ENCODE results near the gene KLK10. TPM values are rescaled to one million over a fixed set of nuclear protein-coding genes. Genes with fewer than 3 reads are reported as not detected.
A peak's percentile ranks its signal among the peaks of the same experiment; 100 is the strongest.

KLK10 gene
- total and polyA plus RNA-seq, 8 donors: 0.35 to 3.4 (median 0.91) TPM

DNA sequence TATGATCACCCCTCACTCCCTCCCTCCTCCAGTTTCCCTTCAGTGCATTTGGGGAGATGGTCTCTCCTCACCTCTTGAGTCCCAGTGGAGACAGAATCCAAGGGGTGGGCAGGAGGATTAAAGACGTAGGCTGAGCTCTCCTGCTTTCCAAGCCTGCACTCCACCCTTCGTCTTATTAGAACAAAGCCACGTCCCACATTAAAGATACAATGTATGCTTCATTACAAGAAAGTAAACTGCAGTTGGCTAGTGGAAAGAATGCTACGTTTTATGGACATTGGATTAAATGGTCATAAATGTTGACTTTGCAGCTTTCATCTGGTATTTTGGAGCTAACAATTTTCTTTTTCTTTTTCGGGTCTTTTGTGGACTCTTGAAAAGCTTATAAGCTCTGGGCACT lies 8.4 kb upstream of the KLK10 start:
- Histone ChIP-seq H3K9me3 (no peaks in the 10 kb centered on the region), H3K36me3 (no peaks in the 10 kb centered on the region), H3K4me1 (no peaks in the 10 kb centered on the region), H3K27me3 (peaks cover 4 to 81% of the 10 kb centered on the region in 2 donors), H3K4me3 (no peak overlapping the region), H3K27ac (no peak overlapping the region)
- ATAC-seq: no peak
- intact Hi-C loops (cut with DNase I): loop anchor here in 1 of 2 donors (10.0 kb wide), 1 partner anchor 147 kb away; no protein-coding TSS in a partner anchor
- DNase-seq: no peak
- TF ChIP-seq, protein P1, sequence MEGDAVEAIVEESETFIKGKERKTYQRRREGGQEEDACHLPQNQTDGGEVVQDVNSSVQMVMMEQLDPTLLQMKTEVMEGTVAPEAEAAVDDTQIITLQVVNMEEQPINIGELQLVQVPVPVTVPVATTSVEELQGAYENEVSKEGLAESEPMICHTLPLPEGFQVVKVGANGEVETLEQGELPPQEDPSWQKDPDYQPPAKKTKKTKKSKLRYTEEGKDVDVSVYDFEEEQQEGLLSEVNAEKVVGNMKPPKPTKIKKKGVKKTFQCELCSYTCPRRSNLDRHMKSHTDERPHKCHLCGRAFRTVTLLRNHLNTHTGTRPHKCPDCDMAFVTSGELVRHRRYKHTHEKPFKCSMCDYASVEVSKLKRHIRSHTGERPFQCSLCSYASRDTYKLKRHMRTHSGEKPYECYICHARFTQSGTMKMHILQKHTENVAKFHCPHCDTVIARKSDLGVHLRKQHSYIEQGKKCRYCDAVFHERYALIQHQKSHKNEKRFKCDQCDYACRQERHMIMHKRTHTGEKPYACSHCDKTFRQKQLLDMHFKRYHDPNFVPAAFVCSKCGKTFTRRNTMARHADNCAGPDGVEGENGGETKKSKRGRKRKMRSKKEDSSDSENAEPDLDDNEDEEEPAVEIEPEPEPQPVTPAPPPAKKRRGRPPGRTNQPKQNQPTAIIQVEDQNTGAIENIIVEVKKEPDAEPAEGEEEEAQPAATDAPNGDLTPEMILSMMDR (IDR thresholded peaks at IDR 0.05): no peak

DNA sequence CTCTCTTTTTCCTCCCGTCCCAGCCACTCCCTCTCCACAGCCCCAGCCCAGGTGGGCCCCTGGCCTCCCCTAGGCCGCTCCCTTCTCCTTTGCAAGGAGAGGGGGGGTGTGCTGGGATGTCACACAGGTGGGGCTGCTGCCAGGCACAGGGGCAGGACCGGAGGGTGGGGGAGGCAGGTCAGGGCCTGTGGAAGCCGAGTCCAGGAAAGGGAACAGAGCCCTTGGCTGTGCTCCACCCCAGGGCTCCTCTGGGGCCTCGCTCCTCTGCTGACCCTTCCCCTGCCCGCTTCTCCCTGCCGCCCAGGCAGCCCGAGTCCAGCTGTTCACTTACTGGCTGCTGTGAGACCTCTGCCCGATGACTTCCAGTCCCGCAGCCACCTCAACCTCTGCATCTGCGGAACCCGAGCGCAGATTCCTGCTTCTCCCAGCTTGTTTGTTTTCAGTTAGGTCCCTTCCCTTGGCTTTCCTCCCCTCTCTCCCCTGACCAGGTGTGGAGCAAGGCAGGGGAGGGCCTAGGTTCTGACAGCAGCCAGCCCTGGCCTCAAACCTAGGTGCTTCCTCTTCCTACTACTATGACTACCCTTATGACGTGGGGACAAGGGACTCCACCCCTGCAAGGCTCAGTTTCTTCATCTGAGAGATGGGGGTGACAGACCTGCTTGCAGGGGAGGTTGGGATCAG lies 7.8 kb upstream of the KLK10 start:
- TF ChIP-seq, protein P1 (IDR thresholded peaks at IDR 0.05): no peak
- DNase-seq: no peak
- intact Hi-C loops (cut with DNase I): loop anchor here in 1 of 2 donors (10.0 kb wide), 1 partner anchor 148 kb away; no protein-coding TSS in a partner anchor
- Histone ChIP-seq H3K27ac (no peak overlapping the region), H3K36me3 (no peaks in the 10 kb centered on the region), H3K9me3 (no peaks in the 10 kb centered on the region), H3K27me3 (peaks cover 4 to 87% of the 10 kb centered on the region in 2 donors), H3K4me3 (no peak overlapping the region), H3K4me1 (no peaks in the 10 kb centered on the region)
- no peak for ATAC-seq

DNA sequence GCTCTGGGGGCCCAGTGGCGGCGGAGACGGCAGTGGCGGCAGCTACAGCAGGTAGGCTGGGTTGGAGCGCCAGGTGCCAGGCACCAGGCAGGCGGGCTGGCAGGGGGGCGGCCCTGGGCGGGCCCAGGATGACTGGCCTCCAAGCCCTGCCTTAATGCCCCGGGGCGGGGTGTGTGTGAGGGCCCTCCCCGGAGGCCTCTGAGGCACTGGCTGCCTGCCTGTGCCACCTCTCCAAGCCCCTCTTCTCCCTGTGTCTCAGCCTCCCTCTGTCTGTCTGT lies 7.0 kb upstream of the KLK10 start, which contains the start of gene KLK11:
Gene KLK11 (minus strand): TSS at position 63 of the 278 bp plus-strand sequence. CDS start 985 bp downstream, outside the sequence.
- peak in 1 of 4 donors; percentile 80 for DNase-seq
- Histone ChIP-seq H3K36me3 (no peaks in the 10 kb centered on the region), H3K27me3 (peaks cover 4 to 95% of the 10 kb centered on the region in 2 donors)

DNA sequence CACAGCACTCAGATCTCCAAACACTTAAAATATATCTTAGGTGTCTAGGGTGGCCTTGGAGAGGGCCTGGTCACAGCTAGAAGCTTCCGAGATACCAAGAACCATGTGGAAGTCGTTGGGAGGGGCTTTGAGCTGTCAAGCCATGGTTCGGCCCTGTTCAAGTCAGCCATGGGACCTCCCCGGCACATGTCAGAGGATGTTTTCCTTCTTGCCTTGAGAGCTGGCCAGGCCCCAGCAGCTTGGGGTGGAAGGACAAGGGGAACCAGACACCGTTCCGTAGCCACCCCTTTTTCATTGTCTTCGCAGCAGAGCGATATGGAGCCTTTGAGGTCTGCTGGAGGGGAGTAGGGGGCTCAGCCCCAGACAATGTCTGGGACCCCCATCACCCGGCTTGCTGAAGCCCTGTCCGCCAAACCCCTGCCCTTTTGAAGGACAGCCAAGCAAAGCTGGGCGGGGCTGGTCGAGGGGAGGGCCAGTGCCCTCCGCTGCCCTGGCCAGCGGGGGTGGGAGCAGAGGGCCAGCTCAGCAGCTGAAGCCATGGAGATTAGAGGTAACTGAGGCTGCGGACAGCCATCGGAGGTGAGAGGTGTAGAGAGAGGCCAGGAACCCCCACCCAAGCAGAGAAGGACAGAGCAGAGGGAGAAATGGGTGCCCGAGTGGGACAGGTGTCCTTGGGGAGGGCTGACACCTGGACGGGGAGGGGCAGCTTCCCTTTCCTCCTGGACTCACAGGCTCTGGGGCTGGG lies 6.5 kb upstream of the KLK10 start:
- intact Hi-C loops (cut with DNase I): loop anchor here in 1 of 2 donors (10.0 kb wide), 1 partner anchor 149 kb away; no protein-coding TSS in a partner anchor
- DNase-seq (no peak), ATAC-seq (peak; percentile 17)
- no peaks in the 10 kb centered on the region for H3K36me3 ChIP-seq
- peaks cover 4 to 93% of the 10 kb centered on the region in 2 donors for H3K27me3 ChIP-seq
- H3K4me1 ChIP-seq: no peaks in the 10 kb centered on the region
- no peak overlapping the region for H3K27ac ChIP-seq
- TF ChIP-seq, protein P1 (IDR thresholded peaks at IDR 0.05): no peak
- H3K4me3 ChIP-seq: no peak overlapping the region
- H3K9me3 ChIP-seq: no peaks in the 10 kb centered on the region

More for the DNA sequence above, 7.0 kb upstream of the KLK10 start, which contains the start of gene KLK11:
- TF ChIP-seq, protein P1 (IDR thresholded peaks at IDR 0.05): no peak
- no peaks in the 10 kb centered on the region for H3K4me1 ChIP-seq
- H3K9me3 ChIP-seq: no peaks in the 10 kb centered on the region
- no peak within 1 kb of the TSS for H3K4me3 ChIP-seq
- peak; percentile 55 for ATAC-seq
- H3K27ac ChIP-seq: no peak within 1 kb of the TSS
- intact Hi-C loops (cut with DNase I): loop anchor here in 1 of 2 donors (10.0 kb wide), 1 partner anchor 148 kb away; no protein-coding TSS in a partner anchor

DNA sequence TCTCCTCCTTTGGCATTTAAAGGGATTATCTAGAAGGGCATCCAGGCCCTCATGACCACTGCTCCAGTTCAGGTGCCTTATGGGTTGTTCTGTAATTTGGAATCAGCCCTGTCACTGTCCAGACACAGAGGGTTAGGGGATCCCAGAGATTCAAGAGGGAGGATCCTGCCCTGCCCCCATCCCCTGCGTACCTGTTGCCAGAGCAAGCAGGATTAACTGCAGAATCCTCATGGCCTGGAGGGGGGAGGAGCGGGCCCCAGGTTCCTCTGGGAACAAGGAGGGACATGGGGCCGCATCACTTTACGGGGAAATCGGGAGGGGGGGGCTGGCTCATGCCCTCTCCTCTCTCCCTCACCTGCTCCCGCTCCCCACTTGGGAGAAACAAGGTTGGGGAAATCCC lies 5.9 kb upstream of the KLK10 start:
- Histone ChIP-seq H3K9me3 (no peaks in the 10 kb centered on the region), H3K36me3 (no peaks in the 10 kb centered on the region), H3K27me3 (peaks cover 4 to 93% of the 10 kb centered on the region in 2 donors), H3K4me1 (no peaks in the 10 kb centered on the region), H3K27ac (no peak overlapping the region), H3K4me3 (no peak overlapping the region)
- TF ChIP-seq, protein P1 (IDR thresholded peaks at IDR 0.05): no peak
- ATAC-seq (no peak), DNase-seq (no peak)
- intact Hi-C loops (cut with DNase I): loop anchor here in 1 of 2 donors (10.0 kb wide), 1 partner anchor 149 kb away; no protein-coding TSS in a partner anchor
